GM19463 (cell line): Measurements from ENCODE around the gene BABAM2.
"Not testable (repeated sequence)": the region's sequence is repeated elsewhere in the genome, so short reads cannot be mapped to it uniquely, and the experiment has no call there.

Experiments
- ATAC-seq: cut with Tn5 transposase; IDR thresholded peaks from one replicate; pipeline ENCODE4 v1.9.1; 2021; ENCODE audit warnings: mild to moderate bottlenecking, moderate library complexity; ENCODE audit not compliant: unreplicated experiment

Gene BABAM2

DNA sequence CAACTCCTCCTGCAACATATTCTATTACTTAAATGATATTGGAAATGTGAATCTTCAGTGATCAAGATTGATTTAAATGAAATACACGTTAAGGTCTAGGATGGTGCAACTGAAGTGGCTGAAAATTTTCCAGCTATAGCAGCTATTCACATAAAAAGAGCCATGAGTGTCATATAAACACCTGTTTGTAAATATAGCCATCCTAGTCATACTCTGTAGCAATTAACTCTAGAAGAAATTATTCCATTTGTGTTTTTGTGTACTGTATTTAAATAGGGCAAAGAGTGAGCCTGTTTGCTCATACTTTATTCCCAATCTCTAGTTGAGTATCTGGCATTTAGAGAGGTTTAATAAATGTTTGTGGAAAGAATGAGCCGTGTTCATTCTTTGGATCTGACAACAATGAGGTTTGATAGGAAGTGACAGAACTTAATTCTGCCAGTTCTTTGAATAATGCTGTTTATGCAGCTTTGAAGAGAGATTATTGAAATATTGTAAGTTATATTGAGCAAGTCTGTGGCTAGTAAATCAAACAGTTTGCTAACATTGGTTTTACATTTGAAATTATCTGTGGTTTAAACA is 49.7 kb downstream of the BABAM2 start:
- ATAC-seq, result no peak

DNA sequence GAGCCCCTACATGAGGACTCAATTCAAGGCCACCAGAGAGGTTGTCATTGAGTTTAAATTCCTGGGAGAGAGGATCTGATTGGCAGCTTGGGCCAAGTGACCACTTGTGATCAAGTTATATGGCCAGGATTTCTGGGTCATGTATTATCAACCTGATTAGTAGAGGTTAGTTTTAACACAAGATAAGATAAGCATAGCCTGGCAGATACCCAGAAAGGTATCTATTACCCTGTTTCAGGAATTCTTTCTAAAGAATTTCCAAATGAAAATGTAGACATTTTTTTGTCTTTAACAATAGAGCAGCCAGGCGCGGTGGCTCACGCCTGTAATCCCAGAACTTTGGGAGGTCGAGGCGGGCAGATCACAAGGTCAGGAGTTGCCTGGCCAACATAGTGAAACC is 50.5 kb downstream of the BABAM2 start:
- ATAC-seq, result no peak

DNA sequence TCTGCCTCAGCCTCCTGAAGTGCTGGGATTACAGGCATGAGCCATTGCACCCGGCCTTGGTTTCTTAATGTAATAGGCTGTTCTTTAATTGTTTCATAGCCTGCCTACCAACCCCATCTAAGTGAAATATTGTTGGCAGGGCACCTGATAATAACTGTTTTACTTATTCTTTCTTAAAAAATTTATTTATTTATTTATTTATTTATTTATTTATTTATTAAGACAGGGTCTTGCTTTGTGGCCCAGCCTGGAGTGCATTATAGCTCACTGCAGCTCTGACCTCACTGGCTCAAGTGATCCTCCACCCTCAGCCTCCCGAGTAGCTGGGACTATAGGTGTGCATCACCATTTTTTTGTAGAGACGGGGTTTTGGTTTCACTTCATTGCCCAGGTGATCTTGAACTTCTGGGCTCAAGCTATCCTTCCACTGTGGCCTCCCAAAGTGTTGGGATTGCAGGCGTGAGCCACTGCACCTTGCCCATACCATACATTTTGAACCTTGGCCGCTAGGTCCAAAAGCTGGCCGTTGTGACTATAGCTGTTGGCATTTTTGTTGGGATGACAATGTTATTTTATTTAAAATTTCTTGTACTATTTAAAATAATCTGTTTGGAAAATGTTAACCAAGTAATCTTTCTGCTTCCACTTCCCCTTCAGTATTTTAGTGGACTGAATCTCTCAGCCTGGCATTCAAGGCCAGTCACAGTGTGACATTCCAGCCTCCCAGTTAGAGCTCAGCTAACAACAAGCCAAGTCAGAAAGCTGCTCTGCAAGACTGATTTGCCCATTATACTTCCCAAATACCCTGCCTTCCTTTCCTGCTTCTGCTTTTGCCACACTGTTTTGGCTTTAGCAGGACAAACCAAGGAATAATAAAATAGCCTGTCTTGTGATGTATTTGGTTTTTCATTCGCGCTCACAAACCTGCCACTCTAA is 52.4 kb downstream of the BABAM2 start:
- no peak for ATAC-seq

DNA sequence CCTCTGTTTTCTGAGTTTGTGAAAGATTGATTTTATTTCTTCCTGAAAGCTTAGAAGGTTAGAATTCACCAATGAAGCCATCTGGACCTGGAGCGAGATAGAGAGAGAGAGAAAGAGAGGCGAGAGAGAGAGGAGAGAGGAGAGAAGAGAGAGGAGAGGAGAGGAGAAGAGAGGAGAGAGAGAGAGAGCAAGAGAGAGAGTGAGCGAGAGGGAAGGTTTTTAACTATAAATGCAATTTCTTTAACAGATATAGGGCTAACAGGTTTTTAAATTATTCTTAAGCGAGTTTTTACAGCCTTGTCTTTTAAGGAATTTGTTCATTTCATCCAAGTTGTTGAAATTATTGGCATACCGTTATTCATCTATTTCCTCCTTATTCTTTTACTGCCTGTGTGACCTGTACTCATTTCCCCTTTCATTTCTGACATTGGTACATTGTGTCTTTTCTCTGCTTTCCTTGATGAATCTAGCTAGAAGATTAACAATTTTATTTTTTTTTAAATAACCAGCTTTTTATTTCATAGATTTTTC is 56.1 kb downstream of the BABAM2 start:
- ATAC-seq, result no peak

DNA sequence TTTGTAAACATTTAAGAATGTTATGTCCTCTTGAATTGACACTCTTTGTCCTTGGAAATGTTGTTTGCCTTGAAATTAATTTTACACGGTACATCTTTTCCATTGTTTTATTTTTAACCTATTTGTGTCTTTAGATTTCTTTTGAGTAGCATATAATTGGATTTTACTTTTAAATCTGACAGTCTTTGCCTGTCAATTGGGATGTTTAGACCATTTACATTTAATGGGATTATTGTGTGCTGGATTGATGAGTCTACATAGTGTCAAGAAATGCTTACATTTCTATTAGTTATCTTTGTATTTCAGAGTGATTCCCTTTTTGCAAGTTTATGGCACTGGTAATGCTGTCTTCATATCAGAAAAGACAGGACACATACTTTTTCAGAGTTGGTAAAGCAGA is 61.5 kb downstream of the BABAM2 start:
- ATAC-seq, result no peak

DNA sequence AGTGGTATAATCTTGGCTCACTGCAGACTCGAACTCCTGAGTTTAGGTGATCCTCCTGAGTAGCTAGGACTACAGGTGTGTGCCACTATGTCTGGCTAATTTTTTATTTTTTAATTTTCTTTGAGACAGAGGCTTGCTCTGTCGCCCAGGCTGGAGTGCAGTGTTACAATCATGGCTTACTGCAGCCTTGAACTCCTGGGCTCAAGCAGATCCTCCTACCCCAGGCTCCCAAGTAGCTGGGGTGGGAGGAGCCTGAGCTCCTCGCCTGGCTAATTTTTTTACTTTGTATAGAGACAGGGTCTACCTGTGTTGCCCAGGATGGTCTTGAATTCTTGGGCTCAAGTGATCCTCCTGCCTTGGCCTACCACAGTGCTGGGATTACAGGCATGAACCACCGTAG is 62.5 kb downstream of the BABAM2 start:
- no peak for ATAC-seq

DNA sequence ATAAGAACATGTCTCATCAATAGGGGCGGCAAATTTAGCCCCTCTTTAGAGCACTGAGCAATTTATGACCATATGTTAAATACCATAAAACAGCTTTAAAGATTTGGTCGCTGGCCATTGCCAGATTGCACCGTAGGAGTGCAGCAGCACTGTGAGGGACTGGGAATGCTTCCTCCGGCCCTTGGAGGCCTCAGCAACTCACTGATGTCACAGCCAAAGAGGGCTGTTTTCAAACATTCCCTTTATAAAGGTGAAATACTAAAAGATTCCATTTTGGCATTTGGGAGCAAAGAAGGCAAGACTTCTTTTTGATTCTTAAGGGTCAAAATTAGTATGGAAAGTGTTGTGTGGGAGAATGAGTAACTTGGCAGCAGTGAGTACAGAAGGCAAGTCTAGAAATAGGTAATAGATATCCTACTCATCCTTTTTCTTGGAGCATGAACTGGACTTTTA is 63.7 kb downstream of the BABAM2 start:
- ATAC-seq, result no peak

DNA sequence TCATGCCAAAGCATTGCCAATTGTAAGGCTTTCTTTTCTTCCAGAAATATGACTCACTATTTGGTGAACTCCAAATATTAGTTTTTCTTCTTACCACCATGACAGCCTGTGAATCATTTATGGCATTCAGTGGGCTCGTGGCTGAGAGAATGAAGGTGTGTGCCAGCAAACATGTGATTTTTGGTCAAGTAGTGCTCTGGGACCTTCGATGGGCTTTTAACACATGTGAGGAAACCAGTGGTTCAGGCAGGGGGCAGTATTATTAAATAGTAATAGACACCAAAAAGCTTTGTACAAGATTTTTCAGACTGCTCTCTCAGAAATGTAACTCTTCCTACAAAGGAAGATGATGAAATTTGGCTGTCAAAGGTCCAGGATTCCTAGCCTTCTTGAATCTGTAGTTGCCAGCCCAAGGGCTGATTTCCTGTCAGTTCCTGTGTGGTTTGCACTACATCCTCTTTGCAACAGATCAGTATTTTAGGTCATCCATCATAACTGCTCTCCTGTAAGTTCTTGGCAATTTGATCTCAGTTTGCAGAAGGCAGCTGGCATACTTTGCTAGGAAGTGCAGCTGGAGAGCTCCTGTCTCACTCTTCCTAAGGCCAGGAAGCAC is 64.3 kb downstream of the BABAM2 start:
- ATAC-seq, result no peak

DNA sequence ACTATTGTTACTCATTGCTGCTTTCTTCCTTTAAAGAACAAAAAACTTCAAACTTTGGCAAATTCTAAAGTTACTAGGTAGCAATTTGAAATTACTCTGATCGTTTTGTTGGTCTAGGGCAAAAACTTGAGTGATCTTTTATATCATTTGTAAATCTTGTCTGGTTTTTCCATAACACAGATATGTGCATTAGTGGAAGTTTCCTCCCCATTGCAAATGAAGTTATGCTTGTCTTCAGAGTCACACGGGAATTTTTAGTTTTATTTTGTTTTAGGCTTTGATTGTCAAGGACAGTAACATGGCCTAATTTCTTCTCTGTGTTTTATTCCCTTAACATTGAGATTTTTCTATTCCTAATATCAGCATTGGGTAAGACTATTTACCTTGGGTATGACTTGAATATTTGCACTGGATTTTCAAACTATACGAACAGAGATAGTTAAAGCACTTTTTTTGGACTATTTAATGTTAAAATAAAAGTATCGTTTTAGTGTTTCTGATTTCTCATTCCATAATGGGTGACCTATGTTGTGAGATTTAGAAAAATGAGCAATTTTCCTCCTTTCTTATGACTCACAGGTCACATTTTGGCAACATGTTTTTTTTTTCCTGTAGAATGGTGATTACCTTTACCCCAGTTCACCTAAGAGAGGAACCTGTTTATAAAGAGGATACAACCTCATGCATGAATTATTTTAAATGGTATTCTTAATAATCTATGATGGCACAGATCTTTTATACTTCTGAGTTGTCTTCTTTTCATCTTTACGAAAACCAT is 65.0 kb downstream of the BABAM2 start:
- ATAC-seq, result no peak

DNA sequence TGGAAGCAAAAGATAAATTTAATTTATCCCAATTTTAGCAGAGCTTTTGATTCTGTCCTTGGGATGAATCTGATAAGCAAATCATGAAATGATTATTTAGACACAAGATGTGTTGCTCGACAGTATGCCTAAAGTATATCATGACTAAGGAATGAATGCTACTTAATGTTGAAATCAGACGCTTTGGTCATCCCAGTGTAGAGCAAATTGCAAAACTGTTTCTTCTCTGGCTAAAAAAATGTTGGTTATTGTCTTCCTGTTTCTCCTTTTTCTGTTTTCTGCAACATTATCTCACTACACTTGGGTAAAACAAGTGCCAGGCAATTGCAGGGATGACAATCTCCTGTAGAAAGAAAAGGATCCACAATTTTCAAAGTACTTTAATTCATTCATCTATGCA is 66.4 kb downstream of the BABAM2 start:
- ATAC-seq, result no peak

DNA sequence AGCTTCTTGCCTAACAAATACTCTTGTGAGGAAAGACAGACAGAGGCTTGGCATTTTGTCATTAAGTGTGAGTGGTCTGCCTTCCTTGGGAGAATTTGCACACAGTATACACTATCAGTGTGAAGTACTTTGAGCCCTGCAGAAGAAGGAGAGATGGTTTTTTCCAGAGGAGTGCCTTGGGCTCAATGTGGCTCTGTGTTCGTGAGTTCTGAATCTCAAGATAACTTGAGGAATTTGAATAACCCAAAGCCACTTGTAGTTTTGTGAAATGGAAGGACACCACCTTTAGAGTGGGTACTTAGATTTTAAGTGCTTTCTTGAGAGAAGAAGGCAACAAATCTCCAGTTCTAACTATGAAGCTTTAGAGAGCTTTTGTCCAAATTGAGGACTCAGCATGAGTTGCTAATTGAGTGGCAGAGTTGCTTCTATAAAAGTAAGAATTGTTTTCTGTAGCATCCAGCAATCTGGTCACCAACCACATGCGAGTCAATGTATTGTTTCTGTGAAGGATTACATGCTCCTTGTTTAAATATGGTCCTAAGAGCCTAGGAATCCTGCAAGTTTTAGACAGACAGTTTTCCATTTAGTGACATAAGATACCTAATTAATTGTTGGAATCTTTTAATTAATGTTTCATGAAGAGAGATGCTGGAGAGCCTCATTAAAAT is 68.3 kb downstream of the BABAM2 start:
- ATAC-seq, result no peak

DNA sequence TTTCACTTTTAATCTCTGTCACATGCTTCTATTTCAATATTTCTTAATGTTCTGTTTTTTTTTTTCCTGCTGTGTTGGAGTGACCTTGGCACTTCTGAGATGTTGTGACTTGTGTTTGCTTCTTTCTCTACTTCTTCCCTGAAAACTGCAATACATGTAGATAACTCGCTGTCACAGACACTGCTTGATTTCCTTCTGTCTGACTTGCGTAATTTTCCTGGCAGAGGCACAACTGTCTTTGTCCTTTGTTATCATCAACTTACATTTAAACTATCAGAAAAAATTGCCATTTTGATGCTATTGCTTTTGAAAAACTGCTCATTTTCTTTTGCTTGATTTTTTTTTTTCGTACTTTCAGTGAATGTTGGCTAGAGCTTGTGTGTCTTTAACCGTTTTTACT is 69.0 kb downstream of the BABAM2 start:
- no peak for ATAC-seq

DNA sequence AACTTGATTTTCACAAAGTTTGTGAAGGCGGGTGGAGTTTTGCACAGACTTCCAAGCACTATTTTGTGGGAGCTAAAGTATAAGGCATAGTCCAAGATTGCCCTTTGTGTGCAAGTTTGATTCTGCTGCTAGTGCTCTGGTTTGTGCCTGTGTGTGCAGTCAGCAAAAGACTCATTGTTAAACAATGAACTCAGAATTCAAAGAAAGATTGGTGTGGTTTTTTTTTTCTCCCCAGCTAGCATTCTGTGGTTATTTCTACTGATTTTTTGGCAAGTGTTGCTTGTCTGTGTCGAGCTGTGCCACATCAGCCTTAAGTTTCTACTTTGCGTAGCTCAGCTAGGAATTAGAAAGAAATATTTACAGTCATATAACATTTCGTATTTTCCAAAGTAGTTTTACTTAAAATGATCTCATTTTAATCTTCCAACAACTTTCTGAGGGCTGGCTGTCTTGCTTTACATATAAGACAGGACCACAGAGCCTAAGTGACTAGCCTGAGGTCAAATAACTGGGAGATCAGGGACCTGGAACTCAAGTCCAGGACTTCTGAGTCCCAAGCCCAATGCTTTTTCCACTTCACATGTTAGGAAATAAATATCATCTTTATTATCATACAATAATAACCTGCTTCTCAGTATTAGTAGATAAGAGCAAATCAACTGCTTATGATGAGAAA is 69.8 kb downstream of the BABAM2 start:
- ATAC-seq, result no peak

DNA sequence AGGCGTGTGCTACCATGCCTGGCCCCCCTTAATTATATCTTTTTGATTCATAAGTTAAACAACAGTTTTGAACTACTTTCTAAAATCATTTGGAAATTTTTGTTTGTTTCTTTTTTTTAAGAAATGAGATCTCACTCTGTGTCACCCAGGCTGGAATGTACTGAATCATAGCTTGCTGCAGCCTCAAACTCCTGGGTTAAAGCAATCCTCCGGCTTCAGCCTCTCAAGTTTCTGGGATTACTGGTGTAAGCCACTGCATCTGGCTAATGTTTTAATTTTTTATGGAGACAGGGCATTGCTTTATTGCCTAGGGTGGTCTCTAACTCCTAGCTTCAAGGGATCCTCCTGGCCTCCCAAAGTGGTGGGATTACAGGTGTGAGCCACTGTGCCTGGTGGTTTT is 71.5 kb downstream of the BABAM2 start:
- no peak for ATAC-seq

DNA sequence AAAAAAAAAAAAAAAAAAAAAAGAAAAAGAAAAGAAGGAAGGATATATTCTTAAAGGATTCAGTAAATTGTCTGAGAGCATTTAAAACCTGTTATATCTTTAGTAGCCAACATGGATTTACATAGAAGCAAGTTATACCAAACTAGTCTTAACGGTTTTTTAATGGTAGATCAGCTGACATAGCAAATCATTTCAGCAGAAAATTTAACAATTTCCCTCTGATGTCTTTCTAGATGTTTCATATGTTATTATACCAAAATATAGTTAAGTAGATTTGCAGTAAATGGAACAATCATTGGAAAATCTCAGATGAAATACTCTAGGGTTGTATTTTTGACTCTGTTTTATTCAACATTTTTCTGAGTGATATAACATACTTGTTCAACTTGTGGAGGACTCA is 72.9 kb downstream of the BABAM2 start:
- ATAC-seq, result no peak

DNA sequence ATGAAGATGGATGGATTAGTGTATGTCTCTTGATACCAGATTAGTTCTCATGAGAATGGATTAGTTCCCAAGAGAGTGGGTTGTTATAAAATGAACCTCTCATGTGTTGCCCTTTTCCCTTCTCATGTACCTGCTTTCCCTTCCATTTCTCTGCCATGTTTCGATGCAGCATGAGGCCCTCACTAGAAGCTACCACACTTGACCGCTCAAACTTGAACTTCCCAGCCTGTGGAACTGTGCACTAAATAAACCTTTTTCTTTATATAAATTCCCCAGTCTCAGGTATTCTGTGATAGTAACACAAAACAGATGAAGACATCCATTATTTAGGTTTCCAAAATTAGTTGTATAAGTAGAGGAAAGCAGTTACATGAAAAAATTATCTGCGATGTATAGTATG is 73.5 kb downstream of the BABAM2 start:
- ATAC-seq, result no peak

DNA sequence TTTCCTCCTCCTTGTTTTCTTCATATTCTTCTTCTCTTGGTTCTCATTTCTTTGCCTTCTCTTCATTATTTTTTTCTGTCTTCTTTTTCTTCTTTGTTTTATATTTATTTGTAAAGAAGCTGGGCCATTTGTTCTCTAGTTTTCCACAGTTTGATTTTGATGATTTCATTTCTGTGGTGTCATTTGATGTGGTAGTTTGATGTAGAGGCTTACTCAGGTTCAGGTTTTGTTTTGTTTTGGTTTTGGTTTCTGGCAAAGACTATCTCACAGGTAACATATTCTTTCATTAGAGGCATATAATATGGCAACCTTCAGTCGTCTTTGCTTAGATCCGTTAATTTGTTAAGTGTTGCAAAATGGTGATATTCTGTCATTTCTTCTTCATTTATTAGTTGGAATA is 75.3 kb downstream of the BABAM2 start:
- ATAC-seq, result no peak

DNA sequence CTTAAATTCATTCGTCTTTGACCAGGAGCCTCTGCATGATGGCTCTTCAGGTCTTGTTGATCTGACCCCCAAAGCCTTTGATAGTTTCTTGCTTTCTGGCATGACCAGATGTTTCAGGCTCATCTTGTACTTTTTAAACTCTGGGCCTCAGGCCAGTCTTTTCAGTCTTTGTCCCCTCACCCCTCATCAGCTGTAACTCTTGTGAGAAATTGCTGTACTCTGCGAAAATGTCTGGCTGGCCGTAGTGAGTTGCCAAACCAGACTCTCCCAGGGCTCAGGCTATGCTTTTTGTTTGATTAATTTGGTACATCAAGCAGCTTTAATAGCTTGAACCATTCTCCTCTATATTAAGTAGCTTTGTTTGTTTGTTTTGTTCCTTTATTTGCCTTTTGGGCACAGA is 75.9 kb downstream of the BABAM2 start:
- no peak for ATAC-seq

DNA sequence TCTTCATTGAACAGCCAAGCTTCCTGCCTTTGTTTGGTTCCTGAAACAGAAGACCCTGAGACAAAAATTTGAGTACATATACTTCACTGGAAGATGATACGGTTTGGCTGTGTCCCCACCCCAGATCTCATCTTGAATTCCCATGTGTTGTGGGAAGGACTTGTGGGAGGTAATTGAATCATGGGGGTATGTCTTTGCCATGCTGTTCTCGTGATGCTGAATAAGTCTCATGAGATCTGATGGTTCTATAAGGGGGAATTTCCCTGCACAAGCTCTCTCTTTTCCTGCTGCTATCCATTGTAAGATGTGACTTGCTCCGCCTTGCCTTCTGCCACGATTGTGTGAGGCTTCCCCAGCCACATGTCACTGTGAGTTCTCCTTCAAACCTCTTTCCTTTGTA is 76.5 kb downstream of the BABAM2 start:
- no peak for ATAC-seq

DNA sequence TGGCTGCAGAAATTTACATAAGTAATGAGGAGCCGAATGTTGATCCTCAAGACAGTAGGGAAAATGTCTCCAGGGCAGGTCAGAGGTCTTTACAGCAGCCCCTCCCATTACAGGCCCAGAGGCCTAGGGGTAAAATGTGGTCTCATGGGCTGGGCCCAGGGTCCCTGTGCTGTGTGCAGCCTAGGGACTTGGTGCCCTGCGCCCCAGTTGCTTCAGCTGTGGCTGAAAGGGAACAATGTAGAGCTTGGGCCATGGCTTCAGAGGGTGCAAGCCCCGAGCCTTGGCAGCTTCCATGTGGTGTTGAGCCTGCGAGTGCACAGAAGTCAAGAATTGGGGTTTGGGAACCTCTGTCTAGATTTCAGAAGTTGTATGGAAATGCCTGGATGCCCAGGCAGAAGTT is 77.5 kb downstream of the BABAM2 start:
- not testable (repeated sequence) for ATAC-seq
